Tibial nerve (tissue), 4 donors: ENCODE measurements around the gene OR4K1. TPM values are rescaled to one million over a fixed set of nuclear protein-coding genes. Genes with fewer than 3 reads are reported as not detected.

Experiments used
- total RNA-seq, 4 donors: library from RNA; depleted of rRNA; stranded (reverse); fragments of >200 nt; gene quantifications; one replicate each; pipeline ENCODE4 v1.1.0, GENCODE V29; 2016

OR4K1 gene
- total RNA-seq, 4 donors from 2014 or later, result not detected

Other genes with a start within 250 kb of the OR4K1 start
- gene OR11H2, start 217.0 kb upstream of the OR4K1 start, total RNA-seq, result not detected
- not detected for gene OR4Q3, start 187.3 kb upstream of the OR4K1 start, total RNA-seq
- not detected for gene OR4M1, start 157.4 kb upstream of the OR4K1 start, total RNA-seq
- gene OR4N2, start 127.1 kb upstream of the OR4K1 start, total RNA-seq, result not detected
- under 1 TPM in 1 of 4 donors, not detected in 3; 0.63 TPM for gene OR4K2, start 55.8 kb upstream of the OR4K1 start, total RNA-seq
- not detected for gene OR4K5, start 10.3 kb upstream of the OR4K1 start, total RNA-seq
- not detected for gene OR4K15, start 44.7 kb downstream of the OR4K1 start, total RNA-seq
- gene OR4Q2, start 71.2 kb downstream of the OR4K1 start, total RNA-seq, result not detected
- gene OR4K14, start 88.4 kb downstream of the OR4K1 start, total RNA-seq, result not detected
- not detected for gene OR4K13, start 105.1 kb downstream of the OR4K1 start, total RNA-seq
- gene OR4L1, start 129.1 kb downstream of the OR4K1 start, total RNA-seq, result not detected
- gene OR4K17, start 179.8 kb downstream of the OR4K1 start, total RNA-seq, result not detected
- not detected for gene OR4N5, start 207.9 kb downstream of the OR4K1 start, total RNA-seq